Lung (tissue), 12 donors: ENCODE data around the gene PTPRG. TPM values are rescaled to one million over a fixed set of nuclear protein-coding genes. Genes with fewer than 3 reads are reported as not detected.

Experiments used
- ATAC-seq: fragments of 200-7000 bp; cut with Tn5 transposase; one replicate; pipeline ENCODE4 v1.9.1; 2020; ENCODE audit warnings: moderate number of reproducible peaks; ENCODE audit not compliant: insufficient read depth, low FRiP score
- DNase-seq, 3 donors: peaks; one replicate each; pipeline ENCODE4 v3.0.0-alpha.2; 2013 to 2017
- H3K27ac ChIP-seq, 2 donors: one replicate each; pipeline ENCODE4 v1.5.1; 2013; ENCODE audit warnings: mild to moderate bottlenecking in 2 of 2, moderate library complexity in 2 of 2, control low read depth in 1 of 2, inconsistent platforms in 1 of 2, low read depth in 1 of 2, low read length in 1 of 2
- H3K27me3 ChIP-seq, 3 donors: one replicate each; pipeline ENCODE4 v1.5.1; 2013; ENCODE audit warnings: low read length in 2 of 3; ENCODE audit not compliant: control insufficient read depth in 3 of 3, insufficient read depth in 3 of 3
- H3K36me3 ChIP-seq, 4 donors: one replicate each; pipeline ENCODE4 v1.5.1; 2013; ENCODE audit warnings: low read length in 4 of 4, mild to moderate bottlenecking in 1 of 4, moderate library complexity in 1 of 4; ENCODE audit not compliant: control insufficient read depth in 4 of 4, insufficient read depth in 4 of 4
- H3K4me1 ChIP-seq, 5 donors: one replicate each; pipeline ENCODE4 v1.5.1; 2013; ENCODE audit warnings: low read length in 5 of 5, mild to moderate bottlenecking in 2 of 5, moderate library complexity in 1 of 5; ENCODE audit not compliant: control insufficient read depth in 5 of 5, insufficient read depth in 5 of 5
- H3K4me3 ChIP-seq: one replicate; pipeline ENCODE4 v1.5.1; 2013; ENCODE audit warnings: mild to moderate bottlenecking, control low read depth, moderate library complexity
- H3K9ac ChIP-seq, 2 donors: one replicate each; pipeline ENCODE4 v1.5.1; 2013; ENCODE audit warnings: low read length in 2 of 2, control low read depth in 1 of 2; ENCODE audit not compliant: insufficient read depth in 1 of 2
- H3K9me3 ChIP-seq, 4 donors: one replicate each; pipeline ENCODE4 v1.5.1; 2013; ENCODE audit warnings: low read length in 3 of 4, mild to moderate bottlenecking in 1 of 4, moderate library complexity in 1 of 4; ENCODE audit not compliant: control insufficient read depth in 4 of 4, insufficient read depth in 3 of 4
- WGBS, 2 donors: extraction: QIAGEN DNeasy Blood & Tissue Kit; methylation state at CpG; one replicate each; pipeline ENCODE4 v1.1.7; 2013; 5-methylcytosine and 5-hydroxymethylcytosine counted together
- polyA plus RNA-seq, 2 donors: library from polyadenylated mRNA; stranded (reverse); fragments of 200-250 nt; gene quantifications; one replicate each; pipeline ENCODE4 v1.2.1, GENCODE V29; 2013
- total RNA-seq, 2 donors: library from RNA; depleted of rRNA in 1 of 2; stranded (reverse); fragments of >200 nt in 1 of 2; gene quantifications; one replicate each; pipeline ENCODE4 v1.2.1, GENCODE V29; 2014 to 2021
- TF ChIP-seq, protein P1 (sequence below): IDR thresholded peaks from 2 replicates; pipeline ENCODE4 v1.5.1; 2012; ENCODE audit warnings: mild to moderate bottlenecking; ENCODE audit errors: control extremely low read depth, extremely low read depth
- donor health status: control.
- donor health status: control.
- donor health status: Bipolar disorder and iron deficiency.
- donor health status: healthy.
- donor health status: DM: yes; HTN: yes; CAD: no.

The PTPRG gene
- total and polyA plus RNA-seq, 4 donors: 8.5 to 131 (median 75.9) TPM

DNA sequence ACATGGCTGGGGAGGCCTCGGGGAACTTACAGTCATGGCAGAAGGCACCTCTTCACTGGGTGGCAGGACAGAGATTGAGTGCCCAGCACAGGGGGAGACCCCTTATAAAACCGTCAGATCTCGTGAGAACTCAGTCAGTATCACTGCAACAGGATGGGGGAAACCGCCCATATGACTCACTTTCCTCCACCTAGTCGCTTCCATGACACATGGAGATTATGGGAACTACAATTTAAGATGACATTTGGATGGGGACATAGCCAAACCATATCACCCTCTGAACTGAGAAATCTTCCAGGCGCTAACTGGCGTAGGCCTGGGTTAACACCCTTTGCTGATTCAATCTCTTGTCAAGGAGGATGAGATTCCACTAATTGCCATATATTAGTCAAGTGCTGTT is 419.7 kb downstream of the PTPRG start:
- ATAC-seq (no peak), DNase-seq (no peak)
- H3K27me3 ChIP-seq: no peaks in the 10 kb centered on the region
- H3K4me3 ChIP-seq: no peak overlapping the region
- TF ChIP-seq, protein P1, sequence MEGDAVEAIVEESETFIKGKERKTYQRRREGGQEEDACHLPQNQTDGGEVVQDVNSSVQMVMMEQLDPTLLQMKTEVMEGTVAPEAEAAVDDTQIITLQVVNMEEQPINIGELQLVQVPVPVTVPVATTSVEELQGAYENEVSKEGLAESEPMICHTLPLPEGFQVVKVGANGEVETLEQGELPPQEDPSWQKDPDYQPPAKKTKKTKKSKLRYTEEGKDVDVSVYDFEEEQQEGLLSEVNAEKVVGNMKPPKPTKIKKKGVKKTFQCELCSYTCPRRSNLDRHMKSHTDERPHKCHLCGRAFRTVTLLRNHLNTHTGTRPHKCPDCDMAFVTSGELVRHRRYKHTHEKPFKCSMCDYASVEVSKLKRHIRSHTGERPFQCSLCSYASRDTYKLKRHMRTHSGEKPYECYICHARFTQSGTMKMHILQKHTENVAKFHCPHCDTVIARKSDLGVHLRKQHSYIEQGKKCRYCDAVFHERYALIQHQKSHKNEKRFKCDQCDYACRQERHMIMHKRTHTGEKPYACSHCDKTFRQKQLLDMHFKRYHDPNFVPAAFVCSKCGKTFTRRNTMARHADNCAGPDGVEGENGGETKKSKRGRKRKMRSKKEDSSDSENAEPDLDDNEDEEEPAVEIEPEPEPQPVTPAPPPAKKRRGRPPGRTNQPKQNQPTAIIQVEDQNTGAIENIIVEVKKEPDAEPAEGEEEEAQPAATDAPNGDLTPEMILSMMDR: no peak
- no peak overlapping the region for H3K27ac ChIP-seq
- peaks cover 4 to 9% (median 6%) of the 10 kb centered on the region in 5 donors for H3K4me1 ChIP-seq
- WGBS, 2 donors: 91 to 94% methylated on average over 7 of the region's 7 CpGs
- H3K36me3 ChIP-seq: no peaks in the 10 kb centered on the region
- H3K9ac ChIP-seq: no peak overlapping the region
- H3K9me3 ChIP-seq: no peaks in the 10 kb centered on the region

DNA sequence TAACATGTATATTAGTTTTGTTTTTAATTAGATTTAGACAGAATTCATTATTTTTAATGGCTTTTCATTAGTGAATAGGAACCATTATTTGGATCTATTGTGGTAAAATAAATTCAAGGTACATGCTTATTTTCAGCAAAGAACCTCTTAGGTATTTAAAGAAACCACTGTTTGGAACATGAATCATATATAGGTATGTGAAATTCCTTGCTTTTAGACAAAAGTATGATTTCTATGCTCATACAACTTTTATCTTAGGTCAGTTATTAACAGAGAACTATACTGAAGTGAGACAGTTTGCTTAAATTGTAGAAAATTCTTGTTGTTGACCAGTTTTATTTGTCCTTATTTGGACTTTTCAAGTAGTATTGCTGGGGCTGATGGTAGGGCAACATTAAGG is 422.1 kb downstream of the PTPRG start:
- Histone ChIP-seq H3K36me3 (no peaks in the 10 kb centered on the region), H3K27me3 (no peaks in the 10 kb centered on the region), H3K4me3 (no peak overlapping the region), H3K27ac (no peak overlapping the region), H3K4me1 (peaks cover 3 to 9% (median 4%) of the 10 kb centered on the region in 5 donors), H3K9ac (no peak overlapping the region), H3K9me3 (no peaks in the 10 kb centered on the region)
- TF ChIP-seq, protein P1: no peak
- DNase-seq (no peak), ATAC-seq (no peak)

DNA sequence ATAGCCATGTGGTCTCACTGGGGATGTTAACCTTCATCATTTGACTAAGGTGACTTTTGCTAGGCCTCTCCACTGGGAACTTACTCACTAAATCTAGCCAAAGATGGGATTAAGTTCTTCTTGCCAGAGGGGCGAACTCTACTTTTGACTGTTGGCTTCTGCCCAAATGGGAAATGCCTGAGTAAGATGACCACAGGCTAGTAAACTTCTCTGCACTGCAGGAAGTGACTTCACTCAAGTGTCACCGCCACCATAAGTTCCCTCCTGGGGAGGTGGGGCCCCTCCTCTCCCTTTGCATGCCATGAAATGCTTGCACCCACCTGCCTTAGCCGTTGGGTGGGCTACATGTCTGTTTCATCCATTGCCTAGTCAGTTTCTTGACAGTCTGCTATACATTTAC is 423.6 kb downstream of the PTPRG start:
- no peak for ATAC-seq
- Histone ChIP-seq H3K9ac (no peak overlapping the region), H3K27me3 (no peaks in the 10 kb centered on the region), H3K4me3 (no peak overlapping the region), H3K4me1 (peaks cover 0 to 12% (median 3%) of the 10 kb centered on the region in 5 donors), H3K36me3 (no peaks in the 10 kb centered on the region), H3K27ac (no peak overlapping the region), H3K9me3 (no peaks in the 10 kb centered on the region)
- TF ChIP-seq, protein P1: no peak
- no peak for DNase-seq
- 63 to 68% methylated on average over 3 of the region's 3 CpGs for WGBS, 2 donors

DNA sequence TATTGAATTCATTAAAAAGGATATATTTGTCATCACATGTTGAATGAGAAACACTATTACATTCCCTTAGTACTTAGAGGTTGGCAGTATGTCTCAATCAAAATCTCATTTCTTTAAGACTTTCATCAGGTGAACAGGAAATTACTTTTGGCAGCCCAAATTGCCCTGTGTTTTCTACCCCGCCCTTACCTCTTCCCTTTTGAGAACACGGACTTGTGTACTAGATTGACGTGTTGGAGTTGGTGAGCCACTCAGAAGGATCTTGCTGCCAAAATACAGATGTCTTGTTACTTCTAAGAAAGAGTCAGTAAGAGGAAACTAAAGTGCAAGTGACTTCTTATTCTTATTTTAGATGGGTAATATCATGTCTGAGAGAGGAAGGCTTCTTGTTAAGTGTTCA is 425.1 kb downstream of the PTPRG start:
- Histone ChIP-seq H3K36me3 (peaks cover 0 to under 1% (median 0%) of the 10 kb centered on the region in 4 donors), H3K27ac (no peak overlapping the region), H3K4me1 (peaks cover 0 to 10% (median 0%) of the 10 kb centered on the region in 5 donors), H3K4me3 (no peak overlapping the region), H3K9ac (no peak overlapping the region), H3K27me3 (no peaks in the 10 kb centered on the region), H3K9me3 (no peaks in the 10 kb centered on the region)
- TF ChIP-seq, protein P1: no peak
- WGBS, 2 donors: 74 to 78% methylated on average over 3 of the region's 3 CpGs
- no peak for ATAC-seq
- DNase-seq: no peak
